Endothelial cell of umbilical vein (primary cell): ENCODE measurements around the gene NLE1. TPM values are rescaled to one million over a fixed set of nuclear protein-coding genes. Genes with fewer than 3 reads are reported as not detected.

Experiments used
- BruUV-seq: library from RNA; stranded (reverse); fragments of 400-500 nt; replicated peaks from 2 replicates; lab custom pipeline; 2021; lab: Mats Ljungman, UMichigan
- CTCF ChIA-PET: fragments of 300-600, 350-600 bp; sonication (Branson Sonifier 250); formaldehyde crosslinking; loops from one replicate; lab custom pipeline; 2021; ENCODE audit warnings: antibody characterized with exemption, inconsistent platforms; lab: Charles Lee
- POLR2A ChIA-PET: fragments of 300-600, 350-600 bp; sonication (Branson Sonifier 250); formaldehyde crosslinking; loops from one replicate; lab custom pipeline; 2021; ENCODE audit warnings: antibody characterized with exemption, inconsistent platforms; lab: Charles Lee
- DNase-seq: peaks from one replicate; pipeline ENCODE4 v3.0.0-alpha.2; 2011; ENCODE audit warnings: low read depth, low spot score
- FAIRE-seq: peaks from 2 replicates; lab custom pipeline; 2011; peaks lifted over from hg19 to GRCh38; lab: Jason Lieb, UNC
- H2AFZ ChIP-seq: 2 replicates; pipeline ENCODE4 v1.6.0; 2012; ENCODE audit warnings: low read depth, low read length, control low read depth, inconsistent platforms
- H3K27ac ChIP-seq: 2 replicates; pipeline ENCODE4 v1.5.1; 2011; ENCODE audit warnings: low read depth, mild to moderate bottlenecking, control low read depth, low read length, moderate library complexity; ENCODE audit not compliant: insufficient read depth
- H3K27me3 ChIP-seq, 2 experiments: 2 replicates each; pipeline versions ENCODE4 v1.6.0 to v1.6.1; 2011; ENCODE audit warnings: low read length in 2 of 2, mixed read lengths in 1 of 2; ENCODE audit not compliant: control insufficient read depth in 2 of 2, insufficient read depth in 2 of 2
- H3K36me3 ChIP-seq, 2 experiments: 2 replicates in 1 of 2; 3 replicates in 1 of 2; pipeline ENCODE4 v1.5.1; 2011; ENCODE audit warnings: low read length in 2 of 2, mild to moderate bottlenecking in 1 of 2, moderate library complexity in 1 of 2; ENCODE audit not compliant: control insufficient read depth in 2 of 2, insufficient read depth in 2 of 2; ENCODE audit errors: extremely low read depth in 1 of 2
- H3K4me1 ChIP-seq: 3 replicates; pipeline ENCODE4 v1.5.1; 2011; ENCODE audit warnings: mild to moderate bottlenecking, low read length; ENCODE audit not compliant: control insufficient read depth, insufficient read depth; ENCODE audit errors: extremely low read depth
- H3K4me2 ChIP-seq: 2 replicates; pipeline ENCODE4 v1.6.1; 2011; ENCODE audit warnings: low read length, control low read depth, mixed read lengths; ENCODE audit not compliant: insufficient read depth
- H3K4me3 ChIP-seq, 3 experiments: fragments of 200-600 bp in 1 of 3; sonication (generic), shearing (Covaris generic) in 1 of 3; replicated peaks in 1 of 3; 2 replicates each; pipeline ENCODE4 v1.5.1; 2011 to 2016; ENCODE audit warnings: control low read depth in 3 of 3, low read length in 3 of 3, mild to moderate bottlenecking in 2 of 3, inconsistent platforms in 1 of 3, low read depth in 1 of 3, moderate library complexity in 1 of 3; ENCODE audit not compliant: insufficient read depth in 1 of 3
- H3K79me2 ChIP-seq: 2 replicates; pipeline ENCODE4 v1.6.0; 2012; ENCODE audit warnings: low read length, inconsistent platforms; ENCODE audit not compliant: control insufficient read depth, insufficient read depth
- H3K9ac ChIP-seq: replicated peaks from 2 replicates; pipeline ENCODE3; 2011; ENCODE audit warnings: low read length, control low read depth; ENCODE audit not compliant: insufficient read depth; ENCODE audit errors: extremely low read depth
- H3K9me1 ChIP-seq: replicated peaks from 3 replicates; pipeline ENCODE4 v1.6.0; 2011; ENCODE audit warnings: mild to moderate bottlenecking, low read length; ENCODE audit not compliant: control insufficient read depth, insufficient read depth; ENCODE audit errors: extremely low read depth
- H3K9me3 ChIP-seq: replicated peaks from 2 replicates; pipeline ENCODE4 v1.5.1; 2012; ENCODE audit warnings: low read length, inconsistent platforms; ENCODE audit not compliant: control insufficient read depth, insufficient read depth
- H4K20me1 ChIP-seq: replicated peaks from 2 replicates; pipeline ENCODE3; 2011; ENCODE audit warnings: mild to moderate bottlenecking, low read length; ENCODE audit not compliant: control insufficient read depth, insufficient read depth; ENCODE audit errors: extremely low read depth
- CTCF ChIP-seq, 2 donors: IDR thresholded peaks; 1 replicate in 1 of 2; 2 replicates in 1 of 2; pipeline ENCODE4 v1.5.1; 2011; ENCODE audit warnings: low read length in 2 of 2, mild to moderate bottlenecking in 2 of 2, moderate library complexity in 2 of 2, control low read depth in 1 of 2, inconsistent platforms in 1 of 2, low read depth in 1 of 2; ENCODE audit not compliant: insufficient read depth in 1 of 2; ENCODE audit errors: extremely low read depth in 1 of 2
- EZH2 ChIP-seq: IDR thresholded peaks from 2 replicates; pipeline ENCODE4 v1.6.1; 2012; ENCODE audit warnings: borderline replicate concordance, low read depth, mild to moderate bottlenecking, moderate library complexity, low read length, inconsistent platforms; ENCODE audit not compliant: severe bottlenecking
- FOS ChIP-seq: IDR thresholded peaks from 2 replicates; pipeline ENCODE4 v1.6.1; 2011; ENCODE audit warnings: mild to moderate bottlenecking, low read length, moderate library complexity, borderline replicate concordance; ENCODE audit not compliant: insufficient read depth
- GATA2 ChIP-seq: IDR thresholded peaks from 2 replicates; pipeline ENCODE4 v1.7.0; 2011; ENCODE audit warnings: low read depth, mild to moderate bottlenecking, moderate library complexity, mixed read lengths, low read length; ENCODE audit not compliant: insufficient read length, insufficient read depth
- JUN ChIP-seq: IDR thresholded peaks from 2 replicates; pipeline ENCODE4 v1.6.1; 2011; ENCODE audit warnings: borderline replicate concordance, low read depth; ENCODE audit not compliant: insufficient read length, insufficient read depth
- MYC ChIP-seq: IDR thresholded peaks from one replicate; pipeline ENCODE4 v1.6.1; 2011; ENCODE audit warnings: mild to moderate bottlenecking, low read depth, low read length
- POLR2A ChIP-seq: IDR thresholded peaks from 2 replicates; pipeline ENCODE4 v1.6.1; 2012; ENCODE audit warnings: low read depth, mild to moderate bottlenecking, control low read depth, low read length
- POLR2AphosphoS5 ChIP-seq: IDR thresholded peaks from 2 replicates; pipeline ENCODE4 v1.6.1; 2012; ENCODE audit warnings: low read depth, mild to moderate bottlenecking, control low read depth, low read length, moderate library complexity; ENCODE audit not compliant: insufficient read depth
- dilution Hi-C: fragments of 300-500 bp; cut with MboI; formaldehyde crosslinking; loops from one replicate; pipeline ENCODE4 v1.15.0; 2019; ENCODE audit warnings: low sequenced_read_pairs; ENCODE audit not compliant: extremely low pct_ligation_motif_present
- intact Hi-C: fragments of 100-400 bp; cut with micrococcal nuclease; formaldehyde crosslinking; loops from one replicate; pipeline ENCODE4 v1.10.0; 2022
- polyA plus RNA-seq, 4 experiments: library from polyadenylated mRNA; depleted of rRNA in 3 of 4; stranded (reverse) in 3 of 4; unstranded in 1 of 4; fragments of >200 nt; gene quantifications; 2 replicates each; pipeline versions ENCODE4 v1.2.1 to v1.2.3, GENCODE V29; 2011 to 2012; ENCODE audit warnings: missing spikeins in 1 of 4
- total RNA-seq: library from RNA; stranded (reverse); gene quantifications from 2 replicates; pipeline ENCODE4 v1.2.3, GENCODE V29; 2021
- TF ChIP-seq, protein P1 (sequence below): IDR thresholded peaks from 2 replicates; pipeline ENCODE4 v1.6.1; 2011; ENCODE audit not compliant: insufficient read depth, insufficient read length

NLE1 gene
- total and polyA plus RNA-seq, 2 donors (not counting 3 experiments of a cell fraction or from before 2014, with no cell fraction given) = 19.1 to 22.8 TPM

GRCh38 chr17:35119370-35120165 is 22.5 kb downstream of the NLE1 start, which contains the start of gene RAD51D:
TSS of gene RAD51D (minus strand) at chr17:35119860. CDS start at chr17:35119613, 247 bp downstream.
- dilution Hi-C loops = loop anchor here (25.0 kb wide), 1 partner anchor 132 kb away; the partner anchor contains the start of gene LIG3

More at GRCh38 chr17:35119370-35120165, 22.5 kb downstream of the NLE1 start, which contains the start of gene RAD51D:
- ChIA-PET POLR2A (interaction anchor here (1.0 to 1.2 kb wide), 2 partner anchors 139 to 735 kb away, joined by 3 read pairs; partner anchors contain the start of gene LIG3), CTCF (interaction anchor here (0.6 to 6.0 kb wide), 22 partner anchors 11 to 707 kb away, joined by 3 to 100 read pairs (median 6); no protein-coding TSS in a partner anchor)
- Histone ChIP-seq H3K79me2 (peaks cover 5% of the 10 kb centered on the region), H3K36me3 (no peaks in the 10 kb centered on the region), H3K9me3 (no peaks in the 10 kb centered on the region), H3K4me3 (peak within 1 kb of the TSS; percentile 39 to 83 (median 45)), H3K9ac (peak within 1 kb of the TSS; percentile 84), H3K9me1 (no peaks in the 10 kb centered on the region), H2AFZ (peak within 1 kb of the TSS; percentile 95), H3K27me3 (no peaks in the 10 kb centered on the region), H3K4me1 (peaks cover 13% of the 10 kb centered on the region), H3K27ac (peak within 1 kb of the TSS; percentile 56), H4K20me1 (no peaks in the 10 kb centered on the region), H3K4me2 (peak within 1 kb of the TSS; percentile 71)
- BruUV-seq = TSS peak; percentile 48
- intact Hi-C loops = loop anchor here (1.0 to 2.0 kb wide), 7 partner anchors 30 to 699 kb away; partner anchors contain the start of gene RFFL
- peak; percentile 75 for DNase-seq
- FAIRE-seq = peak; percentile 66
- TF ChIP-seq JUN (no peak), FOS (no peak), MYC (no peak), POLR2A (peak; percentile 65), EZH2 (no peak), POLR2AphosphoS5 (peak; percentile 84), CTCF (IDR thresholded peaks at IDR 0.05; ENCODE audit: extremely low read depth in 1 of 2, insufficient read depth in 1 of 2, low read depth in 1 of 2, low read length in 2 of 2) (peak; percentile 89 to 95), GATA2 (no peak)
- TF ChIP-seq, protein P1, sequence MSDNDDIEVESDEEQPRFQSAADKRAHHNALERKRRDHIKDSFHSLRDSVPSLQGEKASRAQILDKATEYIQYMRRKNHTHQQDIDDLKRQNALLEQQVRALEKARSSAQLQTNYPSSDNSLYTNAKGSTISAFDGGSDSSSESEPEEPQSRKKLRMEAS = peak; percentile 39
